Fibroblast of skin of scalp (primary cell): ENCODE data around the gene DIP2C.

Source experiments
- DNase-seq: peaks from one replicate; pipeline ENCODE4 v3.0.0-alpha.2; 2013

Gene DIP2C

DNA sequence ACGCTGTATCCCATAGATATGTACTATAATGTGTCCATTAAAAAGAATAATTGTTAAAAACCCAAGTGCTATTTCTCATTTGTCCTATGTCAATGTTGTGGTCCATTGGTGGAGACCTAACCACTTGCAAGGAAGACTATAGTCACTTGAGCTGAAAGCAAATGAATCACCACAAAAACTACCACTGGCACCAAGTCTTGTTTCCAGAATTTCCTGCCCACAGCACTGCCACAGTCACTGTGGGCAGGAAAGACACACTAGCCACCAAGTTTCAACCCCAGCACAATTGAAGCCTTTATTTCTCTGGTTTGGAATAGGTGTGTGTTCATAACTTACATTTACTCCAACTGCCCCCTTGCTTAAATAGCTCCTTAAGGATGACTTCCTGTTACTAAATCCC is 12.4 kb downstream of the DIP2C start:
- no peak for DNase-seq

DNA sequence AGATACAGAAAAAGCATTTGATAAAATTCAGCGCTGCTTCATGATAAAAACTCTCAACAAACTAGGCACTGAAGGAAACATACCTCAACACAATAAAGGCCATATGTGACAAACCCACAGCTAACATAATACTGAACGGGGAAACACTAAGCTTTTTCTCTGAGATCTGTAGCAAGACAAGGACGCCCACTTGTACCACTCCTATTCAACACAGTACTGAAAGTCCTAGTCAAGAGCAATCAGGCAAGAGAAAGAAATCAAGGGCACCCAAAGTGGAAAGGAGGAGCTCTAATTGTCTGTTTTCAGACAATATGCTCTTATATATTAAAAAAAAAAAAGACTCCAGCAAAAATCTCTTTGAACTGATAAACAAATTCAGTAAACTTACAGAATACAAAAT is 13.3 kb downstream of the DIP2C start:
- no peak for DNase-seq

GRCh38 chr10:675532-675931 is 13.9 kb downstream of the DIP2C start:
- no peak for DNase-seq

- DNase-seq, result no peak
Observed at GRCh38 chr10:673492-673891, 16.0 kb downstream of the DIP2C start.

DNA sequence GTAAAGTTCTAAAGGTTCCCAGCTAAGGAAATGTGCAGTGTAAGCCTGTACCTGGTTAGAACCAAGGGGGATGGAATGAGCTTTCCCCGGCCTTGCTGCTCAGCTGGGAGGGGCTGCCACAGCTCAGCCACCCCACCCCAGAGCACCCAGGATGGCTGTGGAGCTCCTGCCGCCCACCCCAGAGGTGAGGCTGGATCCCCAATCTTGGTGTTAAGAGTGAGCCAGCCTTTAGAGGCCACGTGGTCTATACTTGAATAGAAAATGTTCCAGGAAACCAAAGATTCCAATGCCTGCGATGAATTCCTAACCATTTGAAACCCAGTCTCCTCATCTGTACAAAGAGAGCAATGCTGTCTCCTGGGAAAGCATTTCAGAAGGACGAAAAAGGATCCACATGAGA is 16.5 kb downstream of the DIP2C start:
- DNase-seq, result no peak

DNA sequence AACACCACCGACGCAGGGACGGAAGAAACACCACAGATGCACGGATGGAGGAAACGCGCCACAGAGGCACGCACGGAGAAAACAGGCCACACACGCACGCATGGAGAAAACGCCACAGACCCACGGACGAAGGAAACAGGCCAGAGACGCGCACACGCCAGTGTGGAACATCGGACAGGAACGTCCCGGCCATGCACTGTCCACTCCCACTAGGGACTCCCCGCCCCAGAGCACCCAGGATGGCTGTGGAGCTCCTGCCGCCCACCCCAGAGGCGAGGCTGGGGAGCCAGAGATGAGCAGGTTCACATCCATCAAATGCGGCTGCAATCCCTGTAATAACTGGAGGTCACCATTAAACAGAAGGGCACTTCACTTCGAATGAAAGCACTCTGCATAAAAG is 17.3 kb downstream of the DIP2C start:
- no peak for DNase-seq

DNA sequence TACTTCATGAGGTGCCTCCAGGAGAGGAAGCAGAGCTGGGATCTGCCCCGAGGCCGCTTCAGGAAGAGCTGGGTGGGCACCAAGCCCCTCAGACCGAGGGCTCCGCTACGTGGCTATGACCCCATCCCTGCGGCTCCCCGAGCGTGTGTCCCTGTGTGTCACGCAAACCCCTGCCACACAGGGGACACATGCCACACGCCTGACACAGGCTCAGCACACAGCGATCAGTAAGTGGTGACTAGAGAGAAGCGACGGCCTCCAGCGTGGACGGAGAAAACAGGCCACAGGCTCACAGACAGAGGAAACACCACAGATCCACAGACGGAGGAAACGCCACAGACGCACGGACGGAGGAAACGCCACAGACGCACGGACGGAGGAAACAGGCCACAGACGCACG is 18.5 kb downstream of the DIP2C start:
- no peak for DNase-seq

- DNase-seq, result no peak
Observed at GRCh38 chr10:670038-670437, 19.4 kb downstream of the DIP2C start.

- no peak for DNase-seq
Observed at GRCh38 chr10:668786-669485, 20.5 kb downstream of the DIP2C start.

DNA sequence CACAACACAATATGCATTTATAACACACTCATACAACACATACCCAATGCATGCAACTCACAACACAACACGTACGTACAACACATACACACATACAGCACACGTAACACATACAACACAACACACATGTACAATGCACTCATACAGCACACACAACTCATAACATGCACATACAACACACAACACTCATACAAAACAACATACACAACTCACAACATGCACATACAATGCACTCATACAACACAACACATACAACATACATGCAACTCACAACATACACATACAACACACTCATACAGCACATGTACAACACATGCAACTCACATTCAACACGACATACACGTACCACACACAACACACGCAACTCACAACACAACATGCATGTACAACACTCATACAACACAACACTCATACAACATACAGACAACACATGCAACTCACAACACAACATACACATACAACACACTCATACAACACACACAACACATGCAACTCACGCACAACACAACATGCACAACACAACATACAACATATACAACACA is 21.8 kb downstream of the DIP2C start:
- no peak for DNase-seq

GRCh38 chr10:667096-667495 is 22.4 kb downstream of the DIP2C start:
- DNase-seq, result no peak

DNA sequence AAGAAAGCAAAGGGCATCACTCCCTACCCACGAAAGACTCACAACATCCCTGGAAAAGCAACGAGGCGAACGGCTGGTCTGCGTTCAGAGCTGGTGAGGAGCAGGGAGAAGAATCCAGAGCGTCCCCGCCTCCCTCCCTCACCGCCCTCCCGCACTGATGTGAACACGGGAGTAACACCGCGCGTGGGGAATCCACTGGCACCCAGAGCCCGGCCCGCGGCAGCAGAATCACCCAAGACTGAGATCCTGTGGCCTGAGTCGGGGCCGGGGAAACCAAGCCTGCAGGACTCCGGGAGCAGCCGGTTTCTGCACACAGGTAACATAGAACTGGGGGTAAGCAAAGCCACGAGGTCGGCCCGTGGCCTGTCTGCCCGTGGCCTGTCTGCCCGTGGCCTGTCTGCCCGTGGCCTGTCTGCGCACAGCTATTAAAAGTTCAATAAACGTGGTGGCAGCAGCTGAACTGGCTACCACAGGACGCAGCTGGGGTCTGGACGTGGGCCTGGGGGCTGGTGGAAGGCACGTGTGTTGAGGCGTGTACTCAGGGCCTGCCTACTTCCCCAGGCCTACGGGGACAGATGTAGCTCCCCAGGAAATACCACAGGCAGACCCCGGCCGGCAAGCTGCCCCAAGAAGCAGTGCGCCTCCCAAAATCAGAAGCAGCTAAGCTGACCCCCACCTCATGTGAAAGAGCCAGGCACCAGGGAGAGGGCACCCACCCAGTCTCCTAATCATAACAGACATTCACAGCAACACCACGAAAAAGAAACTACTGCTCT is 23.0 kb downstream of the DIP2C start:
- no peak for DNase-seq

GRCh38 chr10:665579-666091 is 23.8 kb downstream of the DIP2C start:
- DNase-seq, result no peak

DNA sequence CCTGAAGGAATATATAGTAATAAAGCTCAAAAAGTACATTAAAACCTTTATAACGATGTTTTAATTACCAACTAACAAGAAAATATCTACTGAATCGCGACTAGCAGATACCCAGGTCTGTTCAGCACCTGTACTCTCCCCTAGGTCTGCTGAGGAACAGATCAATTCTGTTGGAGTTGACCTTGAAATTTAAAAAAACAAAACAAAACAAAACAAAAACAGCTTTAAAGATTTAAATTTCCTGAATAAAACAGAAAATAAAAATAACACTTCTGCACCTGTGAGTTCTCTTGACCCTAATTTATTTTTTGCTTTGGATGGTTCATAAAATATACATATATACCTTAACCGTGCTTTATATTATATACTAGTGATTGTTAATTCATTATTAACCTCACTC is 24.6 kb downstream of the DIP2C start:
- no peak for DNase-seq

DNA sequence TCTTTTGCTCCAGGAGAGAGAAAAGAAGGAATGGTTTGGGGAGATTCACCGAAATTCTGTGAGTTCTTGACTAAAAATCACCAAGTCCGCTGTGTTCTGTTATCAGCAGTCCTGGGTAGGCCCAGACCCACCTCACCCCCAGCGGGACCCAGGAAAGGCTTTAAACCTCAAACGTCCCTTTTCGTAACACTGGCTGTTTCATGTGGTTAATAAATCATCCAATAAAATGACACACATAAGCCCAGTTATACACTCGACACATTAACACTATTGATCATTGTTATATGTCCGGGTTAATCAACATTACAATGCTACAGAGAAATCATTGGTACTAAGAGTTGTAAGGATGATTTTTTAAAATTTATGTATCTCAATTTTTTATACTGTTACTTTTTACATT is 25.2 kb downstream of the DIP2C start:
- no peak for DNase-seq

DNA sequence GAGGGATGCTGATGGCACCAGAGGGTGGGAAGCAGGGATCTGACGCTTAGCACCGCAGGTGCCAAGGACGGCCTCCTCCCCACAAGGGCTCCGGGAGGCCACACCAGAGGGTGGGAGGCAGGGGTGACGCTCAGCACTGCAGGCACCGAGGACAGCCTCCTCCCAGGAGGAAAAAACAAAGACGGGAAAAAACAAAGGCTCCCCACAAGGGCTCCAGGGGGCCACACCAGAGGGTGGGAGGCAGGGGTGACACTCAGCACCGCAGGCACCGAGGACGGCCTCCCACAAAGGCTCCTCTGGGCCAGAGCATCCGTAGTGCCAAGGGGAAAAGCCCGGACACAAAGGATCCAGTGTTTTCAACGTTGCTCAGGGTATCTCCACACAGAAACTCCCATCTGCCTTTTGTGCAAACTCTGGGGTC is 25.6 kb downstream of the DIP2C start:
- DNase-seq, result no peak

DNA sequence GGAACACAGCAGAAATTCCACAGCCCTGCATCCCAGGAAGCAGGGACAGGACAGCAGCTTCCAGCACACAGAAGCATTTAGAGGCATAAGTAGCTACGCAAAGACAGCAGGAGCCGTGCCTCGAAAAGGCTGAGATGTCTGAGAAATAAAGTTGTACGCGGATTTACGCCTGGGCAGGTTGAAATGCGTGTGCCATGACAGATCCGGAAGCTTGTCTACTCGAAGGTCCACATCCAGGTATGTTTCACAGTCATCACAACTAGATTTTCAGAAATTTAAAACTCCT is 26.1 kb downstream of the DIP2C start:
- no peak for DNase-seq

DNA sequence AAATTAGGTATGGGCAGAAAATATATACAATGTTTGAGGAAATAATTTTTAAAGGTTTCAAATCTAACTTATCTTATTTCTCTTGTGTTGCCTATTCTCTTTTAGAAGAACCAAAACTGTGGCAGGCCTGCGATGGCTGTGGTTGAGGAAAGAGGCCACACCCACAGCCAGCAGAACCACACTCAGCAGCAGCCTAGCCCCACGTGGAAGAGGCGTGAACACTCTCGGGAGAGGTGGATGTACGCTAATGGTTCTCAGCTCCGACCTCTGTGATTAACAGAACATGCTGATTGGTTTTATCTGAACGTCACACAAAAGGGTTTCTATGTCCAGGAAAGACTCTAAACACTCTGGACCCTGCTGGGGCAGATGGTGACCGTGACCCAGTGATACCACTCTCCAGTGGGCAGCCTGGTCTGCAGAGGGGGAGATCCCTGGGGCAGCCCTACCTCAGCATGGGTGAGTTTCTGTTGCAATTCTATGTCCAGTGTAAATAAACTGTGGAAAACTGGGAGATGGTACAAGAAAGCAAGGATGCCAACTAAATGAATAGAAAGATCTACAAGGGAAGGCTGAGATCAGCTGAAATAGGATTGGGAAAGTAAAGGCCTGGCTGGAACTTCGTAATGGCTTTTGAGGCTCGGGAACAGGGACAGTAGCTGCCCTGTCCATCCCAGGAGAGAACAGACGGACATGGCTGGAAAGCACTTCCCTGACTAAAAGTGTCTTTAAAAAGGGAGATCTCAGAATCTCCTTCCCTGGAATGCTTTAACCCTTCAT is 26.6 kb downstream of the DIP2C start:
- no peak for DNase-seq

DNA sequence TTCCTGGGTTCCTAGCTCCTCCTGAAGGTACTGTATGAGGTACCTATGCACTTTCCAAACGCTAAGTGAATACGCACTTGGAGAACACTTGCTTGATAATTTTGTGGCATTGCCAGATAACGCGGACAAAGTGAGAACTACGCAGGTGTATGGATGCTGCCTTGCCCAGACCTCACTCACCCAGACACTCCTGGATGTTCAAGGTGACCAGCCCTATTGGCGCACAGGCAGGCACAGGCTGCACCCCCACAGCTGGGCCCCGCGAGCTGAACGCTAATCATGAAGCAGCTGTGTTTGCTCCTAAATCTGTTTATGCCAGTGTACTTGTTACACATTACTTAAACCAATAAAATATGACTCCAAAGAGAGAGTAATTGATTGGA is 27.3 kb downstream of the DIP2C start:
- no peak for DNase-seq

GRCh38 chr10:661597-662222 is 27.8 kb downstream of the DIP2C start:
- no peak for DNase-seq

GRCh38 chr10:660970-661596 is 28.4 kb downstream of the DIP2C start:
- DNase-seq, result no peak

DNA sequence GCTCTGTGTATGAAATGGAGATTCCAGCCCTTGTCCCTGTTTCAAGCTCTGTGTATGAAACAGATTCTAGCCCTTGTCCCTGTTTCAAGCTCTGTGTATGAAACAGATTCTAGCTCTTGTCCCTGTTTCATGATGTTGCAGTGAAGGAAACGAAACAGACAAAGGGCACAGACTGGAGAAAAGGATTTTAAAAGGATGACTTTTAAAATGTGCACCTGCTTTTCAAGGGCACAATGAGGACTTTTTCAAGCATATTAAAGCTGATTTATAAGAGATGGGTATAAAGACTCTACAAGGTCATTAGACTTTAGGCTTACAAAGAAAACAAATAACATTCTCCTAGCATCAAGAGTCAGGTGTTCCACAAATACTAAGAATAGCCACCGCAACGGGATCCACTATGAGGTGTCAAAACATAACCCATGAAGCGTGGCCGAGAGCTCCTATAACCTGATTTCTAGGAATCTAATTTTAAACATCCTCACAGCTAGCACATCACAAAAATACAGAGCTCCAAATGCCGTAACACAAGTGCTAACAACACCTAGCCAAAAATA is 29.0 kb downstream of the DIP2C start:
- DNase-seq, result no peak
